Hematopoietic multipotent progenitor cell (in vitro differentiated cells): ENCODE data around the gene BEAN1. TPM values are rescaled to one million over a fixed set of nuclear protein-coding genes. Genes with fewer than 3 reads are reported as not detected.

Experiments
- DNase-seq, 3 donors: peaks; one replicate each; pipeline ENCODE4 v3.0.0-alpha.2; 2011 to 2015; ENCODE audit warnings: low read depth in 2 of 3, low spot score in 2 of 3
- total RNA-seq: library from RNA; depleted of rRNA; stranded (reverse); fragments of >200 nt; gene quantifications from one replicate; pipeline ENCODE4 v1.2.3, GENCODE V29; 2012

BEAN1 gene
- not detected for total RNA-seq

GRCh38 chr16:66427036-66427860 lies at the start of gene BEAN1:
Gene BEAN1 (plus strand): TSS chr16:66427295. CDS start chr16:66437677, 10,382 bp downstream.
- no peak for DNase-seq

GRCh38 chr16:66377324-66377723 lies 49.8 kb upstream of the BEAN1 start:
- DNase-seq, result no peak

GRCh38 chr16:66378741-66379570 lies 48.1 kb upstream of the BEAN1 start:
- no peak for DNase-seq

GRCh38 chr16:66379571-66379941 lies 47.5 kb upstream of the BEAN1 start:
- DNase-seq, result no peak

GRCh38 chr16:66380421-66380820 lies 46.7 kb upstream of the BEAN1 start:
- DNase-seq, result no peak

GRCh38 chr16:66381585-66382170 lies 45.4 kb upstream of the BEAN1 start:
- DNase-seq, result no peak

GRCh38 chr16:66382171-66382965 lies 44.7 kb upstream of the BEAN1 start:
- DNase-seq, result no peak

- no peak for DNase-seq
Observed at GRCh38 chr16:66382966-66383299, 44.2 kb upstream of the BEAN1 start.

- no peak for DNase-seq
Observed at GRCh38 chr16:66383551-66383950, 43.5 kb upstream of the BEAN1 start.

- no peak for DNase-seq
Observed at GRCh38 chr16:66385415-66385814, 41.7 kb upstream of the BEAN1 start.

- no peak for DNase-seq
Observed at GRCh38 chr16:66386629-66387622, 40.2 kb upstream of the BEAN1 start.

- DNase-seq, result no peak
Observed at GRCh38 chr16:66387817-66388332, 39.2 kb upstream of the BEAN1 start.

GRCh38 chr16:66388350-66389139 lies 38.5 kb upstream of the BEAN1 start:
- no peak for DNase-seq

- DNase-seq, result no peak
Observed at GRCh38 chr16:66389256-66390176, 37.6 kb upstream of the BEAN1 start.

GRCh38 chr16:66390346-66391108 lies 36.6 kb upstream of the BEAN1 start:
- DNase-seq, result no peak

- no peak for DNase-seq
Observed at GRCh38 chr16:66391726-66392670, 35.1 kb upstream of the BEAN1 start.
